ENCODE data around the gene MRPS18A.

DNA sequence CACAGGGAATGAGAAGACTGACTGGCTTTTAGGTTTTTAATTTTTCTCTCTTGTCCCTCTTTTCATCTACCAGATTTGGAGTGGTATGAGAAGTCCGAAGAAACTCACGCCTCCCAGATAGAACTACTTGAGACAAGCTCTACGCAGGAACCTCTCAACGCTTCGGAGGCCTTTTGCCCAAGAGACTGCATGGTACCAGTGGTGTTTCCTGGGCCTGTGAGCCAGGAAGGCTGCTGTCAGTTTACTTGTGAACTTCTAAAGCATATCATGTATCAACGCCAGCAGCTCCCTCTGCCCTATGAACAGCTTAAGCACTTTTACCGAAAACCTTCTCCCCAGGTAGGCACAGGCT is 51.3 kb downstream of the MRPS18A start:
- TF ChIP-seq, protein P1, sequence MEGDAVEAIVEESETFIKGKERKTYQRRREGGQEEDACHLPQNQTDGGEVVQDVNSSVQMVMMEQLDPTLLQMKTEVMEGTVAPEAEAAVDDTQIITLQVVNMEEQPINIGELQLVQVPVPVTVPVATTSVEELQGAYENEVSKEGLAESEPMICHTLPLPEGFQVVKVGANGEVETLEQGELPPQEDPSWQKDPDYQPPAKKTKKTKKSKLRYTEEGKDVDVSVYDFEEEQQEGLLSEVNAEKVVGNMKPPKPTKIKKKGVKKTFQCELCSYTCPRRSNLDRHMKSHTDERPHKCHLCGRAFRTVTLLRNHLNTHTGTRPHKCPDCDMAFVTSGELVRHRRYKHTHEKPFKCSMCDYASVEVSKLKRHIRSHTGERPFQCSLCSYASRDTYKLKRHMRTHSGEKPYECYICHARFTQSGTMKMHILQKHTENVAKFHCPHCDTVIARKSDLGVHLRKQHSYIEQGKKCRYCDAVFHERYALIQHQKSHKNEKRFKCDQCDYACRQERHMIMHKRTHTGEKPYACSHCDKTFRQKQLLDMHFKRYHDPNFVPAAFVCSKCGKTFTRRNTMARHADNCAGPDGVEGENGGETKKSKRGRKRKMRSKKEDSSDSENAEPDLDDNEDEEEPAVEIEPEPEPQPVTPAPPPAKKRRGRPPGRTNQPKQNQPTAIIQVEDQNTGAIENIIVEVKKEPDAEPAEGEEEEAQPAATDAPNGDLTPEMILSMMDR (IDR thresholded peaks at IDR 0.05; ENCODE audit: poor library complexity) = no peak
- no peak for TF ChIP-seq EZH2 (IDR thresholded peaks at IDR 0.05; ENCODE audit: borderline replicate concordance)
